Activated T-cell treated with anti-CD3 and anti-CD28 coated beads, Interleukin-2, amount 50 U/mL, for 4 hours (primary cell): ENCODE data around the gene GPR162. TPM values are rescaled to one million over a fixed set of nuclear protein-coding genes. Genes with fewer than 3 reads are reported as not detected.

Source experiments
- ATAC-seq, 2 donors: fragments of 200-7000 bp; cut with Tn5 transposase; one replicate each; pipeline ENCODE4 v1.10.0; 2021
- DNase-seq: peaks from one replicate; pipeline ENCODE4 v3.0.0-alpha.2; 2020
- H3K27me3 Mint-ChIP-seq: one replicate; pipeline ENCODE4 v1.8.0; 2021; ENCODE audit warnings: low read depth, mixed read lengths
- H3K36me3 Mint-ChIP-seq: one replicate; pipeline ENCODE4 v1.8.0; 2022; ENCODE audit warnings: mixed read lengths; ENCODE audit not compliant: insufficient read depth
- H3K4me1 Mint-ChIP-seq: one replicate; pipeline ENCODE4 v1.8.0; 2021; ENCODE audit warnings: low read depth, mixed read lengths
- H3K4me3 Mint-ChIP-seq: one replicate; pipeline ENCODE4 v1.8.0; 2021; ENCODE audit warnings: mild to moderate bottlenecking, moderate library complexity, mixed read lengths
- H3K9me3 Mint-ChIP-seq: one replicate; pipeline ENCODE4 v1.8.0; 2021; ENCODE audit warnings: mixed read lengths
- total RNA-seq, 3 donors: library from RNA; stranded (reverse); gene quantifications; one replicate each; pipeline ENCODE4 v1.2.1, GENCODE V29; 2021

GPR162 gene
- total RNA-seq: under 1 TPM in 2 of 3 donors, not detected in 1; 0.08 to 0.38 TPM

- H3K27me3 Mint-ChIP-seq: peaks cover 27% of the 10 kb centered on the region
- ATAC-seq: peak; percentile 18 to 20
- no peak for DNase-seq
- H3K36me3 Mint-ChIP-seq: peaks cover 8% of the 10 kb centered on the region
- no peaks in the 10 kb centered on the region for H3K9me3 Mint-ChIP-seq
- peaks cover 17% of the 10 kb centered on the region for H3K4me1 Mint-ChIP-seq
- peak within 1 kb of the TSS; percentile 62 for H3K4me3 Mint-ChIP-seq
Measured at GRCh38 chr12:6821591-6822425, at the start of gene GPR162. TSS of gene GPR162 (plus strand) at chr12:6821821. CDS start at chr12:6823899, 2,078 bp downstream.

- H3K9me3 Mint-ChIP-seq: no peaks in the 10 kb centered on the region
- H3K4me1 Mint-ChIP-seq: peaks cover 60% of the 10 kb centered on the region
- peaks cover 8% of the 10 kb centered on the region for H3K36me3 Mint-ChIP-seq
- H3K4me3 Mint-ChIP-seq: peak within 1 kb of the TSS; percentile 77
- ATAC-seq (peak; percentile 53 to 59), DNase-seq (peak; percentile 65)
- H3K27me3 Mint-ChIP-seq: peaks cover 39% of the 10 kb centered on the region
Measured at GRCh38 chr12:6772331-6772695, 49.3 kb upstream of the GPR162 start, which contains the start of gene LAG3. TSS of gene LAG3 (plus strand) at chr12:6772520. CDS start at chr12:6772853, 333 bp downstream.

GRCh38 chr12:6772726-6773589 is 48.7 kb upstream of the GPR162 start:
- Mint-ChIP-seq H3K9me3 (no peaks in the 10 kb centered on the region), H3K36me3 (peaks cover 8% of the 10 kb centered on the region), H3K4me1 (peaks cover 57% of the 10 kb centered on the region), H3K4me3 (peak overlapping the region; percentile 77), H3K27me3 (peaks cover 33% of the 10 kb centered on the region)
- DNase-seq: no peak
- no peak for ATAC-seq

- DNase-seq (peak; percentile 65), ATAC-seq (peak; percentile 24 to 25)
- Mint-ChIP-seq H3K4me3 (peak overlapping the region; percentile 83), H3K36me3 (peaks cover 8% of the 10 kb centered on the region), H3K27me3 (peaks cover 27% of the 10 kb centered on the region), H3K4me1 (peaks cover 63% of the 10 kb centered on the region), H3K9me3 (no peaks in the 10 kb centered on the region)
Measured at GRCh38 chr12:6773590-6774351, 47.9 kb upstream of the GPR162 start.

GRCh38 chr12:6774499-6775062 is 47.0 kb upstream of the GPR162 start:
- DNase-seq (no peak), ATAC-seq (peak; percentile 15 to 23)
- Mint-ChIP-seq H3K9me3 (no peaks in the 10 kb centered on the region), H3K4me3 (peak overlapping the region; percentile 83), H3K36me3 (peaks cover 8% of the 10 kb centered on the region), H3K4me1 (peaks cover 69% of the 10 kb centered on the region), H3K27me3 (peaks cover 25% of the 10 kb centered on the region)

- no peak for ATAC-seq
- no peak for DNase-seq
- Mint-ChIP-seq H3K27me3 (peaks cover 25% of the 10 kb centered on the region), H3K9me3 (no peaks in the 10 kb centered on the region), H3K4me1 (peaks cover 76% of the 10 kb centered on the region), H3K36me3 (peaks cover 8% of the 10 kb centered on the region), H3K4me3 (peak overlapping the region; percentile 83)
Measured at GRCh38 chr12:6775185-6776174, 46.1 kb upstream of the GPR162 start.

- Mint-ChIP-seq H3K4me3 (no peak overlapping the region), H3K4me1 (peaks cover 70% of the 10 kb centered on the region), H3K36me3 (peaks cover 6% of the 10 kb centered on the region), H3K9me3 (no peaks in the 10 kb centered on the region), H3K27me3 (peaks cover 21% of the 10 kb centered on the region)
- no peak for DNase-seq
- ATAC-seq: no peak
Measured at GRCh38 chr12:6777386-6777785, 44.2 kb upstream of the GPR162 start.

- Mint-ChIP-seq H3K36me3 (peaks cover 6% of the 10 kb centered on the region), H3K4me3 (peak overlapping the region; percentile 83), H3K9me3 (no peaks in the 10 kb centered on the region), H3K4me1 (peaks cover 68% of the 10 kb centered on the region), H3K27me3 (peaks cover 20% of the 10 kb centered on the region)
- ATAC-seq (no peak), DNase-seq (no peak)
Measured at GRCh38 chr12:6778217-6778573, 43.4 kb upstream of the GPR162 start.

- Mint-ChIP-seq H3K27me3 (peaks cover 18% of the 10 kb centered on the region), H3K4me1 (peaks cover 72% of the 10 kb centered on the region), H3K9me3 (no peaks in the 10 kb centered on the region), H3K36me3 (peaks cover 6% of the 10 kb centered on the region), H3K4me3 (peak overlapping the region; percentile 83)
- ATAC-seq (peak; percentile 74 to 78), DNase-seq (peak; percentile 84)
Measured at GRCh38 chr12:6778574-6779550, 42.8 kb upstream of the GPR162 start.

GRCh38 chr12:6779708-6780432 is 41.8 kb upstream of the GPR162 start:
- H3K9me3 Mint-ChIP-seq: no peaks in the 10 kb centered on the region
- peaks cover 10% of the 10 kb centered on the region for H3K27me3 Mint-ChIP-seq
- H3K4me3 Mint-ChIP-seq: peak overlapping the region; percentile 35
- DNase-seq (no peak), ATAC-seq (no peak)
- H3K4me1 Mint-ChIP-seq: peaks cover 70% of the 10 kb centered on the region
- H3K36me3 Mint-ChIP-seq: peaks cover 1% of the 10 kb centered on the region

GRCh38 chr12:6780573-6780972 is 41.0 kb upstream of the GPR162 start:
- peaks cover 5% of the 10 kb centered on the region for H3K27me3 Mint-ChIP-seq
- ATAC-seq (peak; percentile 46 to 55), DNase-seq (no peak)
- no peaks in the 10 kb centered on the region for H3K36me3 Mint-ChIP-seq
- no peaks in the 10 kb centered on the region for H3K9me3 Mint-ChIP-seq
- peaks cover 66% of the 10 kb centered on the region for H3K4me1 Mint-ChIP-seq
- no peak overlapping the region for H3K4me3 Mint-ChIP-seq
